H54 (cell line): Measurements from ENCODE around the gene RELN.

ENCODE experiments used
- DNase-seq: peaks from one replicate; pipeline ENCODE4 v3.0.0; 2011; ENCODE audit warnings: low spot score, mixed read lengths; ENCODE audit not compliant: insufficient read length
- FAIRE-seq: peaks from 3 replicates; lab custom pipeline; 2011; peaks lifted over from hg19 to GRCh38; lab: Jason Lieb, UNC
- POLR2A ChIP-seq: IDR thresholded peaks from 2 replicates; pipeline ENCODE4 v1.6.1; 2011; ENCODE audit warnings: low read depth, mild to moderate bottlenecking, low read length

RELN gene

DNA sequence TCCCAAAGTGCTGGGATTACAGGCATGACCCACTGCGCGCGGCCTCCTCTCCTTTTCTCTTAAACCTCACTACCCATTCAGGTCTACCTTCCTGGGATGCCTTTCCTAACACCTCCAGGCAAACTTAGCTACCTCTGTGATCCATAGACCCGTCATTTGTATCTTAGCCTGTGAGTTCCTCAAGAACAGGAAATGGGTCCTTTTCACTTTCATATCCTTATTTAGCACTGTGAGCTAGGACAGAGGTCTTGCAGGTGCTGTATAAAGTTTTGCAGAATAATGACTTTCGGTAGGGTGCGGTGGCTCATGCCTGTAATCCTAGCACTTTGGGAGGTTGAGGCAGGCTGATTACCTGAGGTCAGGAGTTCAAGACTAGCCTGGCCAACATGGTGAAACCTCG lies 215.7 kb downstream of the RELN start:
- no peak for FAIRE-seq
- TF ChIP-seq POLR2A, result no peak
- no peak for DNase-seq

GRCh38 chr7:103772171-103772773 lies 217.2 kb downstream of the RELN start:
- no peak for FAIRE-seq
- DNase-seq, result no peak

GRCh38 chr7:103771294-103771693 lies 218.2 kb downstream of the RELN start:
- DNase-seq (no peak), FAIRE-seq (no peak)
- no peak for TF ChIP-seq POLR2A

More at GRCh38 chr7:103772171-103772773, 217.2 kb downstream of the RELN start:
- TF ChIP-seq POLR2A, result no peak

GRCh38 chr7:103766660-103767059 lies 222.8 kb downstream of the RELN start:
- no peak for TF ChIP-seq POLR2A
- DNase-seq (no peak), FAIRE-seq (no peak)

GRCh38 chr7:103765901-103766300 lies 223.6 kb downstream of the RELN start:
- no peak for TF ChIP-seq POLR2A
- FAIRE-seq (no peak), DNase-seq (no peak)

- no peak for TF ChIP-seq POLR2A
- no peak for DNase-seq
- FAIRE-seq, result no peak
These were observed 224.6 kb downstream of the RELN start for GRCh38 chr7:103764901-103765300.

GRCh38 chr7:103762877-103763276 lies 226.6 kb downstream of the RELN start:
- DNase-seq (no peak), FAIRE-seq (no peak)
- TF ChIP-seq POLR2A, result no peak

DNA sequence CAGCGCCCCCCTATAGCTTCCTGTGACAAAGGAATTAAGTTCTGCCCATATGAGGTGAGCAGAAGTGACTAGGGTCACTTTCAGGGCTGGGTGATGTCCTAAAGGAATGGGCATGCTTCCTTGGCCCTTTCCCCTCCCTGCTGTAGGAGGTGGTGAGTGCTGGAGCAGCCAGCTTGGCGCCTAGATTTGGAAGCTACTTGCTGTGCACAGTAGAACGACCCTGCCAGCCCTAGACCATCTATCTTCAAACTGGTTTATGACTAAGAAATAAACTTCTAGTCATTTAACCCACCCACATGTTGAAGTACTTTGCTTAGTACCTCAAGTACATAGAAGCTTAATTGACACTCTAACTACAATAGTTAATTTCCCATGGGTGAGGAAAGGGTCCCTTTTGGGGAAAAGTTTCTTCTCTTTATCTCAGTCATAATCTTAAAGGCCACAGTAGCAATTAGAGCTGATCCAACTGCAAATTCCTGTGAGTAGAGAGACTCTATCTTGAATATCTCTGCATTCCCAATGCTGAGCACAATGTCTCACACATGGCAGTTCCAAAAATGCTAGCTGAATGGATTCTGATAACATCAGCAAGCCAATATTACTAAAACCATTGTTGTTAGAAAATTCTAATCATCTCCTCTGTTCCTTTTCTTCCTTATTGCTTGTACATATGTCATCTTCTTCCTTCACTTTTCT lies 227.2 kb downstream of the RELN start:
- no peak for TF ChIP-seq POLR2A

DNA sequence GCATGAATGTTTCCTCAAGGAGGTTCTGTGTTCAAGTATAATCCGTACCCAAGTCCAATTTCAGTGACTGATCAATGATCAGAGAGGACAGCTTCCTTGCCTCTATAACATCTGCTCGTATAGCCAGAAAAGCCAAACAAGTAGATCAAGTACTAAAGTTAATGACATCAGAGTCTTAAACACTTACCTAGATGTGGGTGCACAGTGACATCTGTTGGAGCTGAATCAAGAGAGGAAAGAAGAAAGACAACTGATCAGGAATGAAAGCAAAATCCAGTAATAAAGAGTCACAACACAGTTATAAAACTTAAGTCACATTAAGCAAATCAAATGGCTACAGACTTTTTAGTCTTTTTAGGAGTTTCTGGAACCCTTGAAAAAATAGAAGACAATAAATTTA lies 236.5 kb downstream of the RELN start:
- DNase-seq, result no peak
- no peak for TF ChIP-seq POLR2A
- no peak for FAIRE-seq

More for the DNA sequence above, 227.2 kb downstream of the RELN start:
- FAIRE-seq (no peak), DNase-seq (no peak)

- no peak for FAIRE-seq
- DNase-seq, result no peak
- TF ChIP-seq POLR2A, result no peak
These were observed 238.1 kb downstream of the RELN start for GRCh38 chr7:103751311-103751880.

DNA sequence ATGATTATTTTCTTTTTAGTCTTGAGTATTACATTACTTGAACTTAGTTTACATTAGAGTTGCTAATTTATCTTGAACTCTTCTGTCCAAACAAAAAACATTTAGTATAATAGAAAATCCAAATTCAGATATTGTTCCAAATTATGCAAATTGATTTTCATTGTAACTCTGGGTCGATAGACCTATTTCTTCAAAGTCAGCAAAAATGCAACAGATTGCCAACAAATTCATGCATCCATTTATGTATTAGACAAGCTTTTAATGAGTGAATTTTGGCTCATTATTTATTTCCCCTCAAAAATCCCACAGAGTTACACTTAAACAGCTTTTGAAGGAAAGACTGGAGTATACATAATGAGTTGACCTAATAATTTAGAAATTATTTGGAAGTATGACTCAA lies 240.8 kb downstream of the RELN start:
- no peak for DNase-seq
- FAIRE-seq, result no peak
- TF ChIP-seq POLR2A, result no peak

GRCh38 chr7:103735377-103735776 lies 254.1 kb downstream of the RELN start:
- no peak for FAIRE-seq
- DNase-seq, result peak; percentile 0
- TF ChIP-seq POLR2A, result no peak

DNA sequence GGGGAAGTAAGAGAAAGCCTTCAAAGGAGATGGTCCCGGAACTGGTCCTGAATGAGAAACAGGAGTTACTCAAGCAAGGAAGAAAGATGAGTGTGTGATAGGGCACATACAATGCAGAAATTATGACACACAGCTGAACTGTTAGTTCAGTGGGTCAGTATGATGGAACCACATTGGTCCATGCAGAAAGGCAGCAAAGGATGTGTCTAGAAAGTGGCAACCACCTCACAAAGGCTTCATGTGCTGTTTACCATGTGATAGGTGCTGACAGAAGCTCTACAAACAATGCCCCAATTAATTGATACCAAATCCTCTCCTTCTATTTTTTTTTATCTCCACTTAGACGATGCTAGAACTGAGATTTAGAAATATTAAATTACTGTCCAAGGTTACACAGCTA lies 258.3 kb downstream of the RELN start:
- FAIRE-seq, result no peak
- no peak for TF ChIP-seq POLR2A
- DNase-seq, result no peak

- no peak for DNase-seq
- FAIRE-seq, result no peak
- no peak for TF ChIP-seq POLR2A
These were observed 260.4 kb downstream of the RELN start for GRCh38 chr7:103729026-103729425.
